PFSK-1 (cell line): ENCODE results near the gene DCUN1D3.

Source experiments
- FOXP2 ChIP-seq: optimal IDR thresholded peaks from 2 replicates; pipeline ENCODE3; 2011; ENCODE audit warnings: borderline replicate concordance, control low read depth, inconsistent platforms; ENCODE audit not compliant: insufficient read depth; ENCODE audit errors: extremely low read length, extremely low read depth
- POLR2AphosphoS5 ChIP-seq: IDR thresholded peaks from 2 replicates; pipeline ENCODE4 v1.6.1; 2012; ENCODE audit warnings: low read depth, mild to moderate bottlenecking, control low read depth, low read length, moderate library complexity
- REST ChIP-seq, 2 experiments: IDR thresholded peaks; 2 replicates each; pipeline versions ENCODE4 v1.6.1 to v1.8.0; 2011 to 2012; ENCODE audit warnings: low read depth in 2 of 2, low read length in 2 of 2, control low read depth in 1 of 2, inconsistent platforms in 1 of 2, mild to moderate bottlenecking in 1 of 2, moderate library complexity in 1 of 2; ENCODE audit not compliant: insufficient read depth in 1 of 2
- SIN3A ChIP-seq: IDR thresholded peaks from 2 replicates; pipeline ENCODE4 v1.6.1; 2012; ENCODE audit warnings: mild to moderate bottlenecking, low read length, moderate library complexity, borderline replicate concordance; ENCODE audit not compliant: insufficient read depth
- TAF1 ChIP-seq: IDR thresholded peaks from 2 replicates; pipeline ENCODE4 v1.6.1; 2012; ENCODE audit warnings: low read length, control low read depth, borderline replicate concordance; ENCODE audit not compliant: insufficient read depth

GRCh38 chr16:20866145-20866772 lies 33.9 kb downstream of the DCUN1D3 start:
- TF ChIP-seq POLR2AphosphoS5 (no peak), TAF1 (no peak), SIN3A (no peak), REST (IDR thresholded peaks at IDR 0.05; ENCODE audit: insufficient read depth in 1 of 2, low read depth in 2 of 2, low read length in 2 of 2) (no peak), FOXP2 (no peak)
